Thyroid gland (tissue), 4 donors: ENCODE results near the gene S1PR4. TPM values are rescaled to one million over a fixed set of nuclear protein-coding genes. Genes with fewer than 3 reads are reported as not detected.
"Not testable (repeated sequence)": the region's sequence is repeated elsewhere in the genome, so short reads cannot be mapped to it uniquely, and the experiment has no call there.

Experiments used
- DNase-seq, 2 donors: peaks; one replicate each; pipeline ENCODE4 v3.0.0-alpha.2; 2019
- H3K27ac ChIP-seq, 3 donors: fragments of 200-600 bp; sonication (generic); 1 replicate in 2 of 3; 2 replicates in 1 of 3; pipeline ENCODE4 v1.5.1; 2016 to 2019; ENCODE audit warnings: mild to moderate bottlenecking in 1 of 3, moderate library complexity in 1 of 3
- H3K27me3 ChIP-seq: fragments of 200-600 bp; sonication (generic); one replicate; pipeline ENCODE4 v1.5.1; 2019
- H3K36me3 ChIP-seq, 2 donors: fragments of 200-600 bp; sonication (generic); one replicate each; pipeline ENCODE4 v1.5.1; 2016 to 2019
- H3K4me1 ChIP-seq, 2 donors: fragments of 200-600 bp; sonication (generic); one replicate each; pipeline ENCODE4 v1.5.1; 2017 to 2019
- H3K4me3 ChIP-seq, 3 donors: fragments of 200-600 bp; sonication (generic); replicated peaks in 1 of 3; 1 replicate in 2 of 3; 2 replicates in 1 of 3; pipeline ENCODE4 v1.5.1; 2016; ENCODE audit warnings: mild to moderate bottlenecking in 1 of 3
- H3K9me3 ChIP-seq: fragments of 200-600 bp; sonication (generic); one replicate; pipeline ENCODE4 v1.5.1; 2017
- POLR2A ChIP-seq, 2 donors: fragments of 450-650 bp; IDR thresholded peaks; one replicate each; pipeline ENCODE4 v1.6.1; 2017; ENCODE audit warnings: antibody characterized with exemption in 2 of 2, mild to moderate bottlenecking in 2 of 2, moderate library complexity in 1 of 2
- WGBS, 2 donors: methylation state at CpG; one replicate each; pipeline ENCODE4 v1.1.5; 2017; 5-methylcytosine and 5-hydroxymethylcytosine counted together
- intact Hi-C: fragments of 100-400 bp; cut with DNase I; formaldehyde crosslinking; loops from one replicate; pipeline ENCODE4 v1.15.1; 2023
- total RNA-seq, 4 donors: library from RNA; depleted of rRNA; stranded (reverse); fragments of >200 nt; gene quantifications; one replicate each; pipeline ENCODE4 v1.2.3, GENCODE V29; 2016
- TF ChIP-seq, protein P1 (sequence below), 6 experiments: fragments of 200-600 bp in 3 of 6; fragments of 450-650 bp in 3 of 6; sonication (generic) in 3 of 6; IDR thresholded peaks; one replicate each; pipeline ENCODE4 v1.5.1; 2016 to 2019; ENCODE audit warnings: antibody characterized with exemption in 6 of 6, mild to moderate bottlenecking in 2 of 6, inconsistent platforms in 1 of 6, moderate library complexity in 1 of 6

Gene S1PR4
- total RNA-seq, 4 donors from 2014 or later: 2.1 to 5.4 (median 3.4) TPM

DNA sequence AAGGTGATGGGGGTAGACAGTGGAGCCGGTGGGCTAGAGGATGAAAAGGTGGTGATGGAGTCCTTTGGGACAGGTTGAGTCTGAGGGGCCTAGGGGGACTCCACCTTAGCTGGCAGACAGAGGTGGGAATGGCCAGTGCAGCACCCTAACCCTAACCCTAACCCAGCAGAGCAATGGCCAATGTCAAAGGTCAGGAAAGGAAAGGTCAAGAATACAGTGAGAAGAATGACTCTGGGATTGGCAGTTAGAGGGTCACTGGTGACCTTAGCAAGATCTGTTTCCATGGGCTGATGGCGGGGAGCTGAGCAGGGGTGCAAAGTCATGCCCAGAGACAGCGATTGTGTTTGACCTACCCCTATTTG lies 26.2 kb upstream of the S1PR4 start:
- Histone ChIP-seq H3K4me1 (no peaks in the 10 kb centered on the region), H3K27ac (no peak overlapping the region), H3K27me3 (no peaks in the 10 kb centered on the region), H3K9me3 (no peaks in the 10 kb centered on the region), H3K4me3 (no peak overlapping the region), H3K36me3 (no peaks in the 10 kb centered on the region)
- TF ChIP-seq POLR2A (IDR thresholded peaks at IDR 0.05): no peak
- TF ChIP-seq, protein P1, sequence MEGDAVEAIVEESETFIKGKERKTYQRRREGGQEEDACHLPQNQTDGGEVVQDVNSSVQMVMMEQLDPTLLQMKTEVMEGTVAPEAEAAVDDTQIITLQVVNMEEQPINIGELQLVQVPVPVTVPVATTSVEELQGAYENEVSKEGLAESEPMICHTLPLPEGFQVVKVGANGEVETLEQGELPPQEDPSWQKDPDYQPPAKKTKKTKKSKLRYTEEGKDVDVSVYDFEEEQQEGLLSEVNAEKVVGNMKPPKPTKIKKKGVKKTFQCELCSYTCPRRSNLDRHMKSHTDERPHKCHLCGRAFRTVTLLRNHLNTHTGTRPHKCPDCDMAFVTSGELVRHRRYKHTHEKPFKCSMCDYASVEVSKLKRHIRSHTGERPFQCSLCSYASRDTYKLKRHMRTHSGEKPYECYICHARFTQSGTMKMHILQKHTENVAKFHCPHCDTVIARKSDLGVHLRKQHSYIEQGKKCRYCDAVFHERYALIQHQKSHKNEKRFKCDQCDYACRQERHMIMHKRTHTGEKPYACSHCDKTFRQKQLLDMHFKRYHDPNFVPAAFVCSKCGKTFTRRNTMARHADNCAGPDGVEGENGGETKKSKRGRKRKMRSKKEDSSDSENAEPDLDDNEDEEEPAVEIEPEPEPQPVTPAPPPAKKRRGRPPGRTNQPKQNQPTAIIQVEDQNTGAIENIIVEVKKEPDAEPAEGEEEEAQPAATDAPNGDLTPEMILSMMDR (IDR thresholded peaks at IDR 0.05): no peak
- 81 to 91% methylated on average over 3 of the region's 3 CpGs for WGBS, 2 donors
- DNase-seq: no peak
- intact Hi-C loops: no loop called here

DNA sequence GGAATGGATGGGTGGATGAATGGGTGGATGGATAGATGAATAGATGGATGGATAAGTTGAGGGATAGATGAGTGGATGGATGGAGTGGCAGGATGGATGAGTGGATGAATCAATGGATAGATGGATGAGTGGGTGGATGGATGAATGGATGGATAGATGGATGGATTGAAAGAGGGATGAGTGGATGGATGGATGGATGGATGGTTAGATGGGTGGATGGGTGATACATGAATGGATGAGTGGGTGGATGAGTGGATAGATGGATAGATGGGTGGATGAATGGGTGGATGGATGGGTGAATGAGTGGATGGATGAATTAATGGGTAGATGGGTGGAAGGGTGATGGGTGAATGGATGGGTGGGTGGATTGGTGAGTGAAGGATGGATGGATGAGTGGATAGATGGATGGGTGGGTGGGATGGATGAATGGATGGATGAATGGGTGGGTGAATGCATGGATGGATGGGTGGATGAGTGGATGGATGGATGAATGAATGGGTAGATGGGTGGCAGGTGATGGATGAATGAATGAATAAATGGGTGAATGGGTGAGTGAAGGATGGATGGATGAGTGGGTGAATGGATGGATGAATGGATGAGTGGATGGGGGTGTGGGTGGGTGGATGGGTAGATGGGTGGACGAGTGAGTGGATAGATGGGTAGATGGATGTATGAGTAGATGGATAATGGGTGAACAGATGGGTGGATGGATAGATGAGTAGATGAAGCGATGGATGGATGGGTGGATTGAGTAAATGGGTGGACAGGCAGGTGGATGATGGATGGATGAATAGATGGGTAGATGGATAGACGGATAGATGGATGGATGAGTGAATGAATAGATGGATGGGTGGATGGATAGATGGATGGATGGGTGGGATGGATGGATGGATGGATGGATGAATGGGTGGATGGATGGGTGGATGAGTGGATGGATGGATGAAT lies 25.0 kb upstream of the S1PR4 start:
- TF ChIP-seq, protein P1 (IDR thresholded peaks at IDR 0.05): no peak
- TF ChIP-seq POLR2A (IDR thresholded peaks at IDR 0.05): no peak
- Histone ChIP-seq H3K27ac (no peak overlapping the region), H3K36me3 (no peaks in the 10 kb centered on the region), H3K4me3 (no peak overlapping the region), H3K27me3 (no peaks in the 10 kb centered on the region), H3K4me1 (no peaks in the 10 kb centered on the region), H3K9me3 (no peaks in the 10 kb centered on the region)
- intact Hi-C loops: no loop called here
- DNase-seq: no peak
- WGBS, 2 donors: 83 to 86% methylated on average over 3 of the region's 3 CpGs

DNA sequence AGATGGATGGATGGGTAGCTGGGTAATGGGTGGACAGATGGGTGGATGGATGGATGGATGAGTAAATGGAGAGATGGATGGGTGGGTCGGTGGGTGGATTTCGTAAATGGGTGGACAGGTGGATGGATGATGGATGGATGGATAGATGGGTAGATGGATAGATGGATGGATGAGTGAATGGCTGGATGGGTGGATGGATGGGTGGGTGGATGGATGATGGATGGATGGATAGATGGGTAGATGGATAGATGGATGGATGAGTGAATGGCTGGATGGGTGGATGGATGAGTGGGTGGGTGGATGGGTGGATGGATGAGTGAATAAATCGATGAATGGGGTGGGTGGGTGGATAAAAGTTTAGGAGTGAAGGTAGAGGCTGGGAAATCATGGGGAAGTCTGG lies 24.1 kb upstream of the S1PR4 start:
- peak overlapping the region in 1 of 3 donors; percentile 43 for H3K27ac ChIP-seq
- H3K9me3 ChIP-seq, H3K4me1 ChIP-seq, H3K4me3 ChIP-seq, H3K36me3 ChIP-seq, H3K27me3 ChIP-seq, intact Hi-C loops, DNase-seq: not testable (repeated sequence)
- WGBS, 2 donors: 90 to 92% methylated on average over 3 of the region's 3 CpGs

DNA sequence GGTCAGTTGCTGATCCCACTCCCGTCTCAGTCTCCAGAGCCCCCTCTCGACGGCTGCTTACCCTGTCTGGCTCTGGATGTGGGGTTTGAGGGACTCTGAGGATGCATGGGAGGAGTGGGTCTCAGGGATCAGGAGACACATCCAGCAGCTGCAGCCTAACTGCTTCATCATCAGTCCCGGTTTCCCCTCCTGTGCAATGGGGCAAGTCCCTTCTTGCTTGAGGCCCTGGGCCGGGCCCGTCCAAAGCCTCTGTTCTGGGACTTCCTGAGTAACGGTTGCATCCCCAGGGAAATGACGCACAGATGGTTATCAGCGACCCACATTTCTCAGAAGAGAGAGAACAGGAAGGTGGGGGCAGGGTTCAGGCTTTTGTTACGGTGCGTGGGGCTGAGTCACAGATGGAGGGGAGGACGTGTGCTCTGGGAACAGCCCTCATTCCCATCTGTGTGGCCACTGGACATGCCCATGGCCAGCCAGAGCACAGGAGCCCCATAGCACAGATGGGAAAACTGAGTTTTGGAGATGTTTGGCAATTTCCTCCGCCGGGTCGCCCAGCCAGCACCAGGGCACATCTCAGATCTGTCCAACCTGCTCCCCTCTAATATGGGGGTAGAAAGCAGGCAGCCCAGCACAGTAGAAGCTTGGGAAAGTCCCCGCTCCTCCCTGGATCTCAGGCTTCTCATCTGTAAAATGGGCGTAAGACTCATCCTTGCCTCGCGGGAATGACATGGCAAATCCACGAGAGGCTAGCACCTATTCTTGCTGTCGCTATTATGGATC lies 23.4 kb upstream of the S1PR4 start:
- 64 to 68% methylated on average over 21 of the region's 21 CpGs for WGBS, 2 donors
- intact Hi-C loops: no loop called here
- DNase-seq: peak; percentile 25 to 40
- Histone ChIP-seq H3K27me3 (no peaks in the 10 kb centered on the region), H3K4me1 (no peaks in the 10 kb centered on the region), H3K9me3 (no peaks in the 10 kb centered on the region), H3K4me3 (no peak overlapping the region), H3K36me3 (no peaks in the 10 kb centered on the region), H3K27ac (peak overlapping the region in 1 of 3 donors; percentile 43)
- TF ChIP-seq, protein P1 (IDR thresholded peaks at IDR 0.05): no peak
- no peak for TF ChIP-seq POLR2A (IDR thresholded peaks at IDR 0.05)

DNA sequence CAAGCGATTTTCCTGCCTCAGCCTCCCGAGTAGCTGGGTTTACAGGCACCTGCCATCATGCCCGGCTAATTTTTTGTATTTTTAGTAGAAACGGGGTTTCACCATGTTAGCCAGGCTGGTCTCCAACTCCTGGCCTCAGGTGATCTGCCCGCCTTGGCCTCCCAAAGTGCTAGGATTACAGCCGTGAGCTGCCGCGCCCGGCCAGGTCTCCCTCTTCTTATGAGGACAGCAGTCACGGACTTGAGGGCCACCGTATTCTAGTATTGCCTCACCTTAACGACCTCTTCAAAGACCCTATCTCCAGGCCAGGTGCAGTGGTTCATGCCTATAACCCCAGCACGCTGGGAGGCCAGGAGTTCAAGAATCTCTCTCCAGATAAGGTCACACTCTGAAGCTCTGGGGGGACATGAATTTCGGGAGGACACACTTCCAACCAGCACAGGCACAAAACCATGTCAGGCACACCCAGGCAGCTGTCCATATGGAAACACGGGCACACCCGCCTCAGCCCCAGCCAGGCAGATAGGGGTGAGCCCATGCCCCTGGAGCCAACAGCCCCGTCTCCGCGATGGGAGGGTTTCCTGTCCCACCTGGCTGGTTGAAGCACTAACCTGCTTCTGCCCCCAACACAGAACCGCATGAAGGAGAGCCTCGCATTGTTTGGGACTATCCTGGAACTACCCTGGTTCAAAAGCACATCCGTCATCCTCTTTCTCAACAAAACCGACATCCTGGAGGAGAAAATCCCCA lies 21.3 kb upstream of the S1PR4 start:
- no peak overlapping the region for H3K4me3 ChIP-seq
- H3K4me1 ChIP-seq: no peaks in the 10 kb centered on the region
- no peak overlapping the region for H3K27ac ChIP-seq
- no peaks in the 10 kb centered on the region for H3K36me3 ChIP-seq
- intact Hi-C loops: no loop called here
- no peaks in the 10 kb centered on the region for H3K27me3 ChIP-seq
- no peak for TF ChIP-seq POLR2A (IDR thresholded peaks at IDR 0.05)
- TF ChIP-seq, protein P1 (IDR thresholded peaks at IDR 0.05): no peak
- H3K9me3 ChIP-seq: no peaks in the 10 kb centered on the region
- DNase-seq: no peak
- WGBS, 2 donors: 76 to 82% methylated on average over 19 of the region's 23 CpGs
